GM10847 (cell line): Measurements from ENCODE around the gene GLUD2.
"Not testable (repeated sequence)": the region's sequence is repeated elsewhere in the genome, so short reads cannot be mapped to it uniquely, and the experiment has no call there.

Source experiments
- POLR2A ChIP-seq: IDR thresholded peaks from 2 replicates; pipeline ENCODE4 v1.6.1; 2011; ENCODE audit not compliant: insufficient read length; ENCODE audit errors: extremely low read depth

The GLUD2 gene

DNA sequence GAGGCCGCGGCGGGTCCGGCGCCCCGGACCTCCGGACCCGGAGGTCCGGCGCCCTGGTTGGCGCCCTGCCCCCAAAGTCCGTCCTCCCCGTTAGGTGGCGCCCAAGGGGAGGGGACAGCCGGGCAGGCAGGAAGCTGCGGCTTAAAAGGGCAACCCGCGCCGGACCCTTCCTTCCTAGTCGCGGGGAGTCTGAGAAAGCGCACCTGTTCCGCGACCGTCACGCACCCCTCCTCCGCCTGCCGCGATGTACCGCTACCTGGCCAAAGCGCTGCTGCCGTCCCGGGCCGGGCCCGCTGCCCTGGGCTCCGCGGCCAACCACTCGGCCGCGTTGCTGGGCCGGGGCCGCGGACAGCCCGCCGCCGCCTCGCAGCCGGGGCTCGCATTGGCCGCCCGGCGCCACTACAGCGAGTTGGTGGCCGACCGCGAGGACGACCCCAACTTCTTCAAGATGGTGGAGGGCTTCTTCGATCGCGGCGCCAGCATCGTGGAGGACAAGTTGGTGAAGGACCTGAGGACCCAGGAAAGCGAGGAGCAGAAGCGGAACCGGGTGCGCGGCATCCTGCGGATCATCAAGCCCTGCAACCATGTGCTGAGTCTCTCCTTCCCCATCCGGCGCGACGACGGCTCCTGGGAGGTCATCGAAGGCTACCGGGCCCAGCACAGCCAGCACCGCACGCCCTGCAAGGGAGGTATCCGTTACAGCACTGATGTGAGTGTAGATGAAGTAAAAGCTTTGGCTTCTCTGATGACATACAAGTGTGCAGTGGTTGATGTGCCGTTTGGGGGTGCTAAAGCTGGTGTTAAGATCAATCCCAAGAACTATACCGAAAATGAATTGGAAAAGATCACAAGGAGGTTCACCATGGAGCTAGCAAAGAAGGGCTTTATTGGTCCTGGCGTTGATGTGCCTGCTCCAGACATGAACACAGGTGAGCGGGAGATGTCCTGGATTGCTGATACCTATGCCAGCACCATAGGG, at the start of gene GLUD2:
Gene GLUD2, plus strand, starts transcription at position 170 of the 979 bp plus-strand sequence. Its CDS starts 75 bp downstream, at position 245.
- TF ChIP-seq POLR2A, result not testable (repeated sequence)

DNA sequence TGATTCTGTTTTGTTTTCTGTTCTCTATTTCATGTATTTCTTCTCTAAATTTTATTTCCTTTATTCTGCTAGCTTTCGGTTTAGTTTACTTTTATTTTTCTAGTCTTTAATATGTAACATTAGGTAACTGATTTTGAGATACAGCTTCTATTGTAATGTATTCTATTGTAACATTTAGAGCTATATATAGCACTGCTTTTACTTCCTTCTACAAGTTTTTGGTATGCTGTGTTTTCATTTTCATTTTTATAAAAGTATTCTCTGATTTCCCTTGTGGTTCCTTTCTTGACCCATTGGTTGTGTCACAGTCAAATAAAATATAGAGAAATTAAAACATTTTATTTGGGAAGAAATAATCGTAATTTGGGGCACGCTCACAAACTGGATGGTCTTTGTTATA, 48.0 kb upstream of the GLUD2 start:
- TF ChIP-seq POLR2A, result no peak

DNA sequence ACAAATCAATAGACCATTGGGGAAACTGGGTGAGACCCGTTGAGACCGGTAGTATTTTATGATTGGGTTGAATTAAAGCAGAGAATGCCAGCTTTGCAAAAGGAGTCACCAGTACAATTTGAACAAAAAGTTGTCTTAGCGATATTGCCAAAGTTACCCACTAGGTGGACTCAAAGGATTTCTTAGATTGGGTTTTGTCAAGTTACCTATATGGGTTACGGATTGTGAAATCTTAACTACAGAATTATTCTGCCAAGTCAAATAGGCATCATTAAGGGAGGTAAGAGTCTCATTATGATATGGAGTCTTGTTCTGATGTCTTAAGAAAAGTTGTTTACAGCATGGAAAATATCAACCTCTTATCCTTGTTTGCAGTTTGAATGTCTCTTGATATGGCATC, 46.8 kb upstream of the GLUD2 start:
- TF ChIP-seq POLR2A, result no peak

DNA sequence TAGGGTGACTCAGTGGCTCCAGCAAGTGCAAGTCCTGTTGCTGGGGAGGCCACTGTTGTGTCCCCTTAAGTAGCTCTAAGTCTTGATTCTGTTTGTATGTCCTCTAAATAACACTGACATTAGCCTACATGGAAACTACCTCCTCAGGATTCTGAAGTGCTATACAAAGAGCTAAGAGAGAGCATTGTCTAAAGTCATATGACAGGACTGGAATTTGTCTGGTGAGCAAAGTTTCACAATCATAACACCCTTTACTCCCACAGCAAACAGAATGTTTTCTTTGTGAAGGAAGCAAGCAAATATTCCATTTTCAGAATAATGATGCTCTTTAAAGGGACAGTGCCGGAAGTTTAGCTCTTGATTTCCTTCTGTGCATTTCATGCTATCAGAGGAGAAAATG, 38.5 kb upstream of the GLUD2 start:
- no peak for TF ChIP-seq POLR2A

DNA sequence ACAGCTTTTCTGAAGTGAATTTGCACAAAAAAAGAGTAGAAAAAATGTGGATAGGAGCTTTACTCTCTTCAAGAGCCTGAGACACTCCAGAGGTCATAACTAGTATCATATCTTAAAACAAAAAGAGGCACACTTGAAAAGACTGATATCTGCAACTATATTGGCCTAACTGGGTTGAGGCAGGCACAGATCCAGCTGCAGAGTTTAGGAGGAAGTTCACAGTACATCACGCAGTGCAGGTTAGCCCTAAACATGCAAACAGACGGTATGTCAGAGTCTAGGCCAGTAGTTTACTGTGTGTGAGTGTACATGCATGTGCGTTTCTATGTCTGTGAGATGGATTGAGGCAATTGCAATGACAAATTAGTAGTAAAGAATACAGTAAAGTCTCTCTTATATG, 37.6 kb upstream of the GLUD2 start:
- no peak for TF ChIP-seq POLR2A

DNA sequence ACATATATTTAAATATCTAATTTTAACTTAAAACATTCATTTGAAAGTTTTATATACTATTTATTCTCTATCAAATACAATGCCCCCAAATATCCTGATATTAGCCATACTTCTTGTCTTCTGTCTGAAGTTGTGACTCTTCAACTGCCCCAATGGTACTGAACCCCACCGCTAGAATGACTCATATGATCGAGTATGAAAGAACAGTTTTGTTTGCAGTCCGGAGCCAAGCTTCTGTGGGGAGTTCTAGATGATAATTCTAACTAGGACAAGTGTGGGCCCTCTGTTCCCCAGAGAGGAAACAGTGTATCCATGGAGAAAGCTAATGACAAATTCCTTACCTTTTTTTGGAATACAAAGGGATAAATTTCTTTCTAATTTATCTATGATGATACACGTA, 37.2 kb upstream of the GLUD2 start:
- TF ChIP-seq POLR2A, result no peak

DNA sequence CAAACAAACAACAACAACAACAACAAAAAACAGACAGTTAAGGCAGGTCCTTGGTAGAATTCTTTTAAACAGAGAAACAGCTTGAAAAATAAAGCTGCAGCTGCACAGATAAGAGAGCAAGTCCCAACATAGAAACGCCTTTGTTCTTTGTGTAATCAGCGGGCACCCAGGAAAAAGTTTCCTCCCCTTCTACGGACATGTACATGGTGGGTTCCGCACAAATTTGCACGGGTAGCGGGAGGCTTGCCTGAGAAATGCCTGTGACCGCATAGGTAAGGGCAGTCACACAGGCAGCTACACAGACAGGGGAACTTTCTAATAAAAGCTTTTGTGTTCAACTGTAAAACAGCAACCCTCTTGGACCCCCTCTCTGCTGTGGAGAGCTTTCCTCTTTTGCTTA, 36.2 kb upstream of the GLUD2 start:
- TF ChIP-seq POLR2A, result no peak

DNA sequence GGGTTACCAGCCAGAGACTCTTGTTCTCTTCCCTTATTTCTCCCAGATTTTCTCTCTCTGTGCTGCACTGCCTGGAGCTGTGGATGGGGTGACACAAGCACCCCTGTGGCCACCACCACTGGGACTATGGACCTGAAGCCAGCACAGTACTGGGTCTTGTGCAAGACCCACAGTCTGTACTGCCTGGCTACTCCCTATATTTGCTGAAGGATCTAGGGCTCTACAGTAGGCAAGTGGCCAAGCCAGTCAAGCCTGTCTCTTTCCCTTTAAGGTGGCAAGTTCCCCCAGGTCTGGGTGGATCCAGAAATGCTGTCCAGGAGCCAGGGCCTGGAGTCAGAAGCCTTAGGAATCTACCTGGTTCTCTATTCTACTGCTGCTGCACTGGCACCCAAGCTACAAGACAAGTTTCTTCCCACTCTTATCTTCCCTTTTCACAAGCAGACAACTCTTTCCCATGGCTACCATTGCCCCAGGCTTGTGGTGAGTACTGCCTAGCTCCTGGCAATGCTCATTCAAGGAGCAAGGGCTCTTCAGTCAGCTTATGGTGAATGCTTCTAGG, 33.4 kb upstream of the GLUD2 start:
- no peak for TF ChIP-seq POLR2A

DNA sequence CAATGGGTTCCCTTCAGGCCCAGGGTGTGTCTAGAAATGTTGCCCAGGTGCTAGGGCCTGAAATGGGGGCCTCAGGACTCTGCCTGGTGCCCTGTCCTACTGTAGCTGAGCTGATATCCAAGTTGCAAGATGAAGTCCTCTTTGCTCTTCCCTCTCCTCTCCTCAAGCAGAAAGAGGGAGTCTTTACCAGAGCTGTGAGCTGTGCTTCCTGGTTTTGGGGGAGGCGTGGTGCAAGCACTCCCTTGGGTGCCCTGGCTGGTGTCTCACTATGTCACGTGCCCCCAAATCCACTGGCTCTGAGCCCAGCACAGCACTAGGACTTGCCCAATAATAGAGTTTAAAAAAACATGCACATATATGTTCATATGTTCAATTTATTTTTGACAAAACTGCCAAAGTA, 32.6 kb upstream of the GLUD2 start:
- no peak for TF ChIP-seq POLR2A

DNA sequence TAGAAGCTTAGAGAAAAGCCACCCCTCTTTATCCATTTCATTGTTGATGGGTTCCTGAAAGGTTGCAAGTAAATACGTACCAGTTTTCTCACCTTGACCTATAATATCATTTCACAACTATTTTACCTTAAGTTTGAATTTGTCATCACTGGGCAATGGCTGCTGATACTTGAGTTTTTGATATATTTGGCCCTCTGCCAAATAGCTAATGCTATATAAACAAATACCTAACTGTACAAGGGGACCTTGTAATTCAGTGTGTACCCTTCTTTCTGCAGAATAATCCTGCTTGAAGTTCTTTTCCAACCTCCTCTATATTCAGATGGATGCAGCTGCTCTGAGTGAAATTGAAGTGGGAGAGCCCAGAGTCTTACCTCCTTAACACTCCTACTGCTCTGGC, 19.0 kb upstream of the GLUD2 start:
- no peak for TF ChIP-seq POLR2A

DNA sequence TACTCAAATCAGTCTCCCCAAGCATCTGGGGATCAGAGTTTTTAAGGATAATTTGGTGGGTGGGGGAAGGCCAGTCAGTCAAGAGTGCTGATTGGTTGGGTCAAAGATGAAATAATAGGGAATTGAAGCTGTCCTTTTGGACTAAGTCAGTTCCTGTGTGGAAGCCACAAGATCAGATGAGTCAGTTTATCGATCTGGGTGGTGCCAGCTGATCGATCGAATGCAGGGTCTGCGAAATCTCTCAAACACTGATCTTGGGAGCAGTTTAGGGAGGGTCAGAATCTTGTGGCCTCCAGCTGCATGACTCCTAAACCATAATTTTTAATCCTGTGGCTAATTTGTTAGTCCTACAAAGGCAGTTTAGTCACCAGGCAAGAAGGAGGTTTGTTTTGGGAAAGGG, 17.3 kb upstream of the GLUD2 start:
- no peak for TF ChIP-seq POLR2A

DNA sequence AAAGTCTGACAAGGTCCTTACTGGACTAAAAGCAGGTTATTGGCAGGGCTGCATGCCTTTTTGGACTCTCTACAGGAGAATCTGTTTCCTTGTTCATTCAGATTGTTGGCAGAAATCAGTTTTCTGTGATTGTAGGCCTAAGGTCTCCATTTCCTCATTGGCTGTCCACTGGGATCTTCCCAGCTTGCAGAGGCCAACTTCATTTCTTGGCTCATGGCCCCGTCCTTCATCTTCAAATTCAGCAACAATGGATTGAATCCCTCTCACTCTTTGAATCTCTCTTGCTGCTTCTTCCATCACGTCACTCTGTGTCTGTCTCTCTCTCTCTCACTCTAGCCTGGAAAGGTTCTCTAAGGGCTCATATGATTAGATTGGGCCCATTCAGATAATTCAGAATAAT, 14.9 kb upstream of the GLUD2 start:
- no peak for TF ChIP-seq POLR2A

DNA sequence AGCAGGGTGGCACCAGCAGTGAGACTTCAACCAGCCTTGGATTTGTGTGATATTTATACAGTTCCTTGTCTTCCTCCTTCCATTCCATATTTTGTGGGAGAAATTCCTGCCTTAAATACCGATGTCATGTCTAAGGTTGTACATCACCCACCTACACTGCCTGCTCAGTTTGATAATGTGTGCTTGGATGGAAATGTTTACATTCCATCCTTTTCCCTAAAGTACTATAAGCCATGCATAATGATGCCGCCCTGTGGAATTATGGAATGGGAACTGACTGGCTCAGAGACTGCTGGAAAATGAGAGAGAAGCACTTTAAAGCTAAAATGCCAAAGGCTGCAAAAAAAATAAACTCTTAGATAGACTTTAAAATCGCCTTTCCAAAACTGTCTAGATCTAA, 11.3 kb upstream of the GLUD2 start:
- TF ChIP-seq POLR2A, result no peak

DNA sequence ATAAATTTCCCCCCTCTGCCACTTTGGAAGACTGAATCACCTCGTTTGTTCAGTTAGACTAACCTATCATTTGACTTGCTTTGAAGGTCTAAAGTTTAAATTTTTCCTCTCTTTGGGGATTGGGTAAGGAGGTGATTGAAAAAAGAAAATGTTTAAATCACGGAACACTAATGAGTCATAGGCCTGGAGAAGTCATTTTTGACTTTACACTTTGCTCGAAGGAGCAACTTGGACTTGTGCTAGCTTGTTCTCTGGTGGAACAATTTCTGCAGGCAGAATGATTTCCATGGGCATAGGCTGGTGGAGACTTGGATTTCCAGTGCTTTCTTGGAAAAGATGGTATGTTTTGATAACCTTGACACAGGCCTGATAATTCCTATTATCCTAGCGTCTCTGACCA, 10.5 kb upstream of the GLUD2 start:
- TF ChIP-seq POLR2A, result no peak

DNA sequence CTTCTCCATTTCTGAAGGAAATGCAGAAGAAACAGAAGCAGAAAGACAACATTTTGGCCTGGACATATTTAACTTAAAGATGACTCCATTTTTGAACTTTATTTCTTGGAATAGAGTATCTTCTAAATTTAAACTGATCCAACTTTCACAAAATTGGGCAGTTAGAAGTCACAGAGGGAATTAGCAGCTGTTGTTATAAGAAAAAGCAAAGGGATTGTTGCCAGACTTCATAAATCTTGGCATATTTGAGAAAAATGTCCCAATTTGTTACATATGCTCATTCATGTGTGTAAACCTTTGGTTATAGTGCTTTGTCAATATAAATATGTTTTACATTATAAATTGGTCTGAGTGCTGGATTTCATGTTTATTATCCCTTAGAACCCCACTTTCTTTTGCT, 3.4 kb downstream of the GLUD2 start:
- TF ChIP-seq POLR2A, result no peak

DNA sequence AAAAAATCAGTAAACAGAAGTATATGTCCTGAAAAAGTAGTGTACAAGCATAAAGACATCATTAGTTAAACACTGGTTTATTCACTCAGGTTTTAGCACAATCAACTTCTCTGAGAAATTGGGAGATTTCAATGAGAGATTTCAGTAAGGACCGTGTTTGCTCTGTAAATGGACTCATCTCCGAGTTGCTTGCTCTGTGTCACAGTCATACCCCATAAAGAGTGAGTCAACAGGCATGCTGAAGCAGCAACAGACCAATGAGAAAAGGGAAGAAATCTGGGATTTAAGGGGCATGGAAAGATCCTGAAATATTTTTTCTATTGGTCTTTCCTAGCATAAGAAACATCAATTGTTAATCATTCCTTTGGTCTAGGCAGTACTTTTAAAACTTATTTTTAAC, 4.7 kb downstream of the GLUD2 start:
- no peak for TF ChIP-seq POLR2A

DNA sequence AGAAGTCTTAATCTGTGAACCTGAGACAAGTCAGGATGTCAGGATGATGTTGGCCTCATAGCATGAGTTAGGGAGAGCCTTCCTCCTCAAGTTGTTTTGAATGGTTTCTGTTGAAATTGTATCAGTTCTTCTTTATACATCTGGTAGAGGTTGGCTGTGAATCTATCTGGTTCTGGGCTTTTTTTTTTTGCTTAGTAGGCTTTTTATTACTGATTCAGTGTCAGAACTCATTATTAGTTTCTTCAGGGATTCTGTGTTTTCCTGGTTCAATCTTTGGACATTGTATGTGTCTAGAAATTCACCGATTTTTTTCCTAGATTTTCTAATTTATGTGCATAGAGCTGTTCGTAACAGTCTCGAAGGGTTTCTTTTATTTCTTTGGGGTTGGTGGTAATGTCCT, 14.9 kb downstream of the GLUD2 start:
- no peak for TF ChIP-seq POLR2A
